HepG2 (cell line): ENCODE results near the gene HNRNPA1. TPM values are rescaled to one million over a fixed set of nuclear protein-coding genes. Genes with fewer than 3 reads are reported as not detected.

Experiments used
- ATF1 ChIP-seq: IDR thresholded peaks from 2 replicates; pipeline ENCODE4 v1.6.1; 2016; ENCODE audit warnings: mild to moderate bottlenecking, control low read depth
- ETS1 ChIP-seq: sonication (generic); formaldehyde crosslinking; IDR thresholded peaks from 2 replicates; pipeline ENCODE4 v1.4.0; 2020; ENCODE audit warnings: missing genetic modification reagents
- HNF1B ChIP-seq: sonication (generic); formaldehyde crosslinking; IDR thresholded peaks from 2 replicates; pipeline ENCODE4 v1.5.1; 2020; ENCODE audit warnings: mild to moderate bottlenecking, moderate library complexity, missing genetic modification reagents
- IRX3 ChIP-seq: sonication (generic); formaldehyde crosslinking; IDR thresholded peaks from 2 replicates; pipeline ENCODE4 v1.8.1; 2023; ENCODE audit warnings: mild to moderate bottlenecking, low read depth, missing genetic modification reagents, borderline replicate concordance
- KLF12 ChIP-seq: sonication (generic); formaldehyde crosslinking; IDR thresholded peaks from 2 replicates; pipeline ENCODE4 v1.4.0; 2020; ENCODE audit warnings: missing genetic modification reagents, borderline replicate concordance
- MYNN ChIP-seq: sonication (generic); formaldehyde crosslinking; IDR thresholded peaks from 2 replicates; pipeline ENCODE4 v1.4.0; 2020; ENCODE audit warnings: mild to moderate bottlenecking, low read depth, missing genetic modification reagents
- PBX2 ChIP-seq: IDR thresholded peaks from 2 replicates; pipeline ENCODE4 v1.6.1; 2016; ENCODE audit warnings: control low read depth
- RFX5 ChIP-seq: IDR thresholded peaks from 2 replicates; pipeline ENCODE4 v1.6.1; 2011; ENCODE audit warnings: low read depth, low read length, improper control_type of control experiment
- SALL2 ChIP-seq: sonication (generic); formaldehyde crosslinking; IDR thresholded peaks from 2 replicates; pipeline ENCODE4 v1.8.1; 2023; ENCODE audit warnings: mild to moderate bottlenecking, missing genetic modification reagents, inconsistent platforms
- STAT5B ChIP-seq: sonication (generic); formaldehyde crosslinking; IDR thresholded peaks from 2 replicates; pipeline ENCODE4 v1.4.0; 2020; ENCODE audit warnings: missing genetic modification reagents
- ZFAT ChIP-seq: sonication (generic); formaldehyde crosslinking; conservative IDR thresholded peaks from 2 replicates; pipeline ENCODE4 v1.8.1; 2023; ENCODE audit warnings: missing genetic modification reagents, inconsistent platforms
- ZFP1 ChIP-seq: IDR thresholded peaks from 2 replicates; pipeline ENCODE4 v1.6.1; 2016
- ZNF124 ChIP-seq: sonication (generic); formaldehyde crosslinking; IDR thresholded peaks from 2 replicates; pipeline ENCODE4 v1.4.0; 2020; ENCODE audit warnings: missing genetic modification reagents
- ZNF318 ChIP-seq: sonication (generic); formaldehyde crosslinking; IDR thresholded peaks from 2 replicates; pipeline ENCODE4 v1.4.0; 2020; ENCODE audit warnings: mild to moderate bottlenecking, missing genetic modification reagents
- ZNF33B ChIP-seq: sonication (generic); formaldehyde crosslinking; IDR thresholded peaks from 2 replicates; pipeline ENCODE4 v1.5.1; 2020; ENCODE audit warnings: mild to moderate bottlenecking, missing genetic modification reagents
- ZNF446 ChIP-seq: sonication (generic); formaldehyde crosslinking; IDR thresholded peaks from 2 replicates; pipeline ENCODE4 v1.5.0; 2020; ENCODE audit warnings: mild to moderate bottlenecking, missing genetic modification reagents
- ZNF616 ChIP-seq: sonication (generic); formaldehyde crosslinking; IDR thresholded peaks from 2 replicates; pipeline ENCODE4 v1.5.0; 2020; ENCODE audit warnings: low read depth, mild to moderate bottlenecking, missing genetic modification reagents
- ZNF724P ChIP-seq: sonication (generic); formaldehyde crosslinking; IDR thresholded peaks from 2 replicates; pipeline ENCODE4 v1.8.0; 2022; ENCODE audit warnings: missing genetic modification reagents, borderline replicate concordance
- polyA plus RNA-seq, 8 experiments: library from polyadenylated mRNA; depleted of rRNA in 3 of 8; stranded (reverse) in 7 of 8; unstranded in 1 of 8; fragments of >200 nt; fragmentation: Illumina TruSeq in 4 of 8; extraction: Trizol in 4 of 8; gene quantifications; 2 replicates each; pipeline versions ENCODE4 v1.2.1 to v1.2.3, GENCODE V29; 2011 to 2016; ENCODE audit warnings: low read depth in 4 of 8, missing spikeins in 1 of 8, mixed read lengths in 1 of 8; ENCODE audit not compliant: insufficient read depth in 1 of 8
- total RNA-seq, 5 experiments: library from RNA; depleted of rRNA; stranded (reverse); fragments of >200 nt; fragmentation: Illumina TruSeq; extraction: Trizol; gene quantifications; 2 replicates each; pipeline ENCODE4 v1.2.3, GENCODE V29; 2016; ENCODE audit warnings: low read depth in 1 of 5

The HNRNPA1 gene
- total and polyA plus RNA-seq, 2 of the 13 experiments (the other 11 are each of a cell fraction or from before 2014, with no cell fraction given) = 535 to 1,820 TPM

GRCh38 chr12:54280468-54281260, at the start of gene HNRNPA1 (continued):
- TF ChIP-seq ZNF318 (peak; percentile 32; the same call in 1 of the 2 replicates), ETS1 (CRISPR knock-in tag) (no peak), HNF1B (peak; percentile 15; the same call in 1 of the 2 replicates), STAT5B (CRISPR knock-in tag) (no peak), ZFP1 (no peak), KLF12 (0 out of 2 replicates have a peak, but pooled peaks have one; percentile 22), ZFAT (no peak), ZNF124 (CRISPR knock-in tag) (0 out of 2 replicates have a peak, but pooled peaks have one; percentile 66), ZNF446 (CRISPR knock-in tag) (0 out of 2 replicates have a peak, but pooled peaks have one; percentile 38), SALL2 (CRISPR knock-in tag) (peak; percentile 90), MYNN (CRISPR knock-in tag) (no peak), PBX2 (CRISPR knock-in tag) (peak; percentile 88), ATF1 (CRISPR knock-in tag) (peak; percentile 93), ZNF616 (no peak), ZNF724P (CRISPR knock-in tag) (0 out of 2 replicates have a peak, but pooled peaks have one; percentile 43), IRX3 (no peak), RFX5 (peak; percentile 80), ZNF33B (CRISPR knock-in tag) (0 out of 2 replicates have a peak, but pooled peaks have one; percentile 53)
